Adrenal gland (tissue), 12 donors: Measurements from ENCODE around the gene NDUFAF4. TPM values are rescaled to one million over a fixed set of nuclear protein-coding genes. Genes with fewer than 3 reads are reported as not detected.

Experiments used
- DNase-seq, 7 donors: peaks; one replicate each; pipeline ENCODE4 v3.0.0-alpha.2; 2019 to 2020
- H3K27ac ChIP-seq, 5 donors: fragments of 200-600 bp; sonication (generic) in 4 of 5; 1 replicate in 3 of 5; 2 replicates in 2 of 5; pipeline versions ENCODE4 v1.5.1 to v1.8.0; 2016 to 2020; ENCODE audit warnings: mild to moderate bottlenecking in 1 of 5
- H3K27me3 ChIP-seq: fragments of 200-600 bp; 2 replicates; pipeline ENCODE4 v1.8.0; 2021
- H3K36me3 ChIP-seq, 2 donors: fragments of 200-600 bp; replicated peaks in 1 of 2; 1 replicate in 1 of 2; 2 replicates in 1 of 2; pipeline versions ENCODE4 v1.5.1 to v1.8.0; 2018 to 2022
- H3K4me1 ChIP-seq, 2 donors: fragments of 200-600 bp; replicated peaks in 1 of 2; 1 replicate in 1 of 2; 2 replicates in 1 of 2; pipeline versions ENCODE4 v1.5.1 to v1.8.0; 2018 to 2021
- H3K4me3 ChIP-seq, 4 donors: fragments of 200-600 bp; sonication (generic) in 3 of 4; one replicate each; pipeline ENCODE4 v1.5.1; 2016 to 2018
- H3K9me3 ChIP-seq, 3 donors: fragments of 200-600 bp; sonication (generic) in 1 of 3; replicated peaks in 1 of 3; 1 replicate in 2 of 3; 2 replicates in 1 of 3; pipeline versions ENCODE4 v1.5.1 to v1.8.0; 2016 to 2021
- CTCF ChIP-seq, 6 experiments: fragments of 450-650 bp in 4 of 6; fragments of 200-600 bp in 2 of 6; sonication (generic) in 1 of 6; IDR thresholded peaks; 1 replicate in 5 of 6; 2 replicates in 1 of 6; pipeline versions ENCODE4 v1.5.1 to v1.8.0; 2016 to 2021; ENCODE audit warnings: antibody characterized with exemption in 6 of 6, mild to moderate bottlenecking in 2 of 6, moderate library complexity in 1 of 6
- POLR2A ChIP-seq, 2 donors: fragments of 450-650 bp; IDR thresholded peaks; one replicate each; pipeline ENCODE4 v1.6.1; 2017; ENCODE audit warnings: antibody characterized with exemption in 2 of 2, mild to moderate bottlenecking in 2 of 2, moderate library complexity in 1 of 2
- WGBS, 4 donors: extraction: QIAGEN DNeasy Blood & Tissue Kit in 2 of 4; methylation state at CpG; one replicate each; pipeline versions ENCODE4 v1.1.5 to v1.1.7; 2013 to 2017; 5-methylcytosine and 5-hydroxymethylcytosine counted together
- intact Hi-C, 2 donors: fragments of 100-400 bp; cut with DNase I; formaldehyde crosslinking; loops; one replicate each; pipeline versions ENCODE4 v1.14.1 to v1.15.0; 2022 to 2023
- polyA plus RNA-seq, 3 donors: library from polyadenylated mRNA; stranded (reverse); fragments of 200-250 nt in 2 of 3; fragments of 350-450 nt in 1 of 3; fragmentation: Illumina TruSeq in 1 of 3; extraction: RNeasy Lipid Tissue Mini Kit (QIAGEN cat#74804) in 1 of 3; gene quantifications; one replicate each; pipeline ENCODE4 v1.2.3, GENCODE V29; 2013 to 2014
- total RNA-seq, 9 donors: library from RNA; depleted of rRNA in 4 of 9; stranded (reverse); fragments of >200 nt in 4 of 9; fragments of 120-200 nt in 1 of 9; fragmentation: NEBNext Ultra II Directional in 1 of 9; extraction: Animal tissue kit (Norgen Biotek cat#: 25700) in 1 of 9; gene quantifications; one replicate each; pipeline versions ENCODE4 v1.1.0 to v1.2.4, GENCODE V29; 2013 to 2023
- donor health status: healthy with polysubstance abuse.
- donor health status: Bipolar disorder and iron deficiency.
- donor health status: DM: yes; HTN: yes; CAD: no.
- donor health status: DM: no; HTN: no; CAD: no.
- donor health status: DM: no; HTN: no; CAD: no.
- donor health status: DM: yes; HTN: yes; CAD: no.

NDUFAF4 gene
- total and polyA plus RNA-seq, 12 donors: 11.4 to 73.5 (median 28.5) TPM

- H3K27me3 ChIP-seq: no peaks in the 10 kb centered on the region
- no peak for TF ChIP-seq CTCF (IDR thresholded peaks at IDR 0.05)
- TF ChIP-seq POLR2A (IDR thresholded peaks at IDR 0.05): no peak
- intact Hi-C loops: no loop called here
- H3K27ac ChIP-seq: no peak overlapping the region
- no peak for DNase-seq
- H3K9me3 ChIP-seq: no peaks in the 10 kb centered on the region
- 35 to 40% (median 37%) methylated on average over 8 of the region's 8 CpGs for WGBS, 4 donors
- H3K4me3 ChIP-seq: peak overlapping the region in 1 of 4 donors; percentile 78
- H3K36me3 ChIP-seq: no peaks in the 10 kb centered on the region
- peaks cover 0 to 4% of the 10 kb centered on the region in 2 donors for H3K4me1 ChIP-seq
Measured at GRCh38 chr6:96925290-96925687, 27.6 kb upstream of the NDUFAF4 start.

- Histone ChIP-seq H3K27ac (peak overlapping the region in 4 of 5 donors; percentile 35 to 88 (median 57)), H3K27me3 (no peaks in the 10 kb centered on the region), H3K4me1 (peaks cover 0 to 4% of the 10 kb centered on the region in 2 donors), H3K9me3 (no peaks in the 10 kb centered on the region), H3K36me3 (no peaks in the 10 kb centered on the region), H3K4me3 (peak overlapping the region in 2 of 4 donors; percentile 40 to 78)
- intact Hi-C loops: no loop called here
- TF ChIP-seq CTCF (IDR thresholded peaks at IDR 0.05) (no peak), POLR2A (IDR thresholded peaks at IDR 0.05) (no peak)
- no peak for DNase-seq
- WGBS, 4 donors: 4 to 21% (median 13%) methylated on average over 6 to 34 of the region's 34 CpGs
Measured at GRCh38 chr6:96923871-96924493, 26.3 kb upstream of the NDUFAF4 start.

GRCh38 chr6:96923400-96923799 lies 25.7 kb upstream of the NDUFAF4 start:
- H3K4me1 ChIP-seq: peaks cover 0 to 4% of the 10 kb centered on the region in 2 donors
- TF ChIP-seq CTCF (IDR thresholded peaks at IDR 0.05) (no peak), POLR2A (IDR thresholded peaks at IDR 0.05) (no peak)
- WGBS, 4 donors: 66 to 82% (median 76%) methylated on average over 3 of the region's 3 CpGs
- H3K36me3 ChIP-seq: no peaks in the 10 kb centered on the region
- no peak overlapping the region for H3K4me3 ChIP-seq
- H3K27ac ChIP-seq: peak overlapping the region in 2 of 5 donors; percentile 74 to 88
- H3K27me3 ChIP-seq: no peaks in the 10 kb centered on the region
- intact Hi-C loops: no loop called here
- no peaks in the 10 kb centered on the region for H3K9me3 ChIP-seq
- no peak for DNase-seq

- no peak overlapping the region for H3K4me3 ChIP-seq
- 85 to 88% (median 86%) methylated on average over 1 of the region's 1 CpG for WGBS, 4 donors
- intact Hi-C loops: no loop called here
- peaks cover 4% of the 10 kb centered on the region for H3K27me3 ChIP-seq
- TF ChIP-seq CTCF (IDR thresholded peaks at IDR 0.05) (no peak), POLR2A (IDR thresholded peaks at IDR 0.05) (no peak)
- H3K36me3 ChIP-seq: no peaks in the 10 kb centered on the region
- H3K4me1 ChIP-seq: no peaks in the 10 kb centered on the region
- H3K9me3 ChIP-seq: no peaks in the 10 kb centered on the region
- DNase-seq: no peak
- H3K27ac ChIP-seq: no peak overlapping the region
Measured at GRCh38 chr6:96917098-96917497, 19.4 kb upstream of the NDUFAF4 start.
